HCT116 (cell line): ENCODE data around the gene TM9SF1. TPM values are rescaled to one million over a fixed set of nuclear protein-coding genes. Genes with fewer than 3 reads are reported as not detected.

Source experiments
- ATAC-seq: fragments of 200-7000 bp; cut with Tn5 transposase; 2 replicates; pipeline ENCODE4 v1.9.1; 2020; ENCODE audit warnings: mild to moderate bottlenecking, moderate library complexity
- BruUV-seq: library from RNA; stranded (reverse); fragments of 400-500 nt; replicated peaks from 2 replicates; lab custom pipeline; 2021; lab: Mats Ljungman, UMichigan
- CTCF ChIA-PET: fragments of 300-600 bp; sonication (Branson Sonifier 250); formaldehyde crosslinking; loops from one replicate; lab custom pipeline; 2021; ENCODE audit warnings: antibody characterized with exemption; lab: Charles Lee
- POLR2A ChIA-PET: fragments of 300-600, 350-600 bp; sonication (Branson Sonifier 250); formaldehyde crosslinking; loops from one replicate; lab custom pipeline; 2021; ENCODE audit warnings: antibody characterized with exemption; lab: Charles Lee
- RAD21 ChIA-PET, 2 experiments: fragments of 300-600 bp; sonication (Branson Sonifier 250); formaldehyde crosslinking; loops; one replicate each; lab custom pipeline; 2023; ENCODE audit warnings: low total read pairs in 2 of 2; ENCODE audit not compliant: uncharacterized antibody in 2 of 2, unreplicated experiment in 2 of 2, low non-redundant PET in 1 of 2; lab: Charles Lee
- DNase-seq: peaks from one replicate; pipeline ENCODE4 v3.0.0-alpha.2; 2010; ENCODE audit warnings: low read depth, low spot score
- H2AFZ ChIP-seq: fragments of 200-600 bp; shearing (Covaris generic), sonication (generic); 2 replicates; pipeline ENCODE4 v1.6.1; 2017; ENCODE audit warnings: low read depth, mixed run types, mixed read lengths, antibody characterized with exemption, low read length; ENCODE audit not compliant: poor library complexity, severe bottlenecking
- H3K27ac ChIP-seq: 2 replicates; pipeline ENCODE4 v1.5.1; 2012; ENCODE audit warnings: low read depth, low read length
- H3K27me3 ChIP-seq: fragments of 200-600 bp; sonication (generic); 2 replicates; pipeline ENCODE4 v1.6.1; 2016; ENCODE audit warnings: mixed run types, low read length, mixed read lengths; ENCODE audit not compliant: insufficient read depth
- H3K36me3 ChIP-seq, 2 experiments: fragments of 200-500 bp in 1 of 2; fragments of 200-600 bp in 1 of 2; sonication (Bioruptor generic) in 1 of 2; sonication (generic) in 1 of 2; 2 replicates each; pipeline versions ENCODE4 v1.5.1 to v1.6.1; 2014 to 2016; ENCODE audit warnings: low read length in 2 of 2, inconsistent platforms in 1 of 2, mixed read lengths in 1 of 2, mixed run types in 1 of 2; ENCODE audit not compliant: insufficient read depth in 2 of 2, control insufficient read depth in 1 of 2
- H3K4me1 ChIP-seq, 2 experiments: fragments of 200-600 bp in 1 of 2; sonication (generic) in 1 of 2; 2 replicates each; pipeline versions ENCODE4 v1.5.1 to v1.6.1; 2012 to 2017; ENCODE audit warnings: low read length in 2 of 2, inconsistent platforms in 1 of 2, mild to moderate bottlenecking in 1 of 2, mixed read lengths in 1 of 2, mixed run types in 1 of 2, moderate library complexity in 1 of 2; ENCODE audit not compliant: insufficient read depth in 2 of 2, control insufficient read depth in 1 of 2
- H3K4me2 ChIP-seq: fragments of 200-600 bp; sonication (generic); 2 replicates; pipeline ENCODE4 v1.6.1; 2017; ENCODE audit warnings: mixed run types, low read length, mixed read lengths
- H3K4me3 ChIP-seq, 2 experiments: fragments of 200-600 bp in 1 of 2; sonication (generic) in 1 of 2; replicated peaks in 1 of 2; 2 replicates each; pipeline ENCODE4 v1.5.1; 2011 to 2016; ENCODE audit warnings: low read length in 2 of 2, control low read depth in 1 of 2, low read depth in 1 of 2, mild to moderate bottlenecking in 1 of 2, mixed read lengths in 1 of 2, mixed run types in 1 of 2
- H3K79me2 ChIP-seq: fragments of 200-600 bp; sonication (generic); 2 replicates; pipeline ENCODE4 v1.6.1; 2017; ENCODE audit warnings: mild to moderate bottlenecking, mixed run types, low read length, moderate library complexity, mixed read lengths; ENCODE audit not compliant: insufficient read depth
- H3K9ac ChIP-seq: fragments of 200-600 bp; sonication (generic); 2 replicates; pipeline ENCODE4 v1.6.1; 2016; ENCODE audit warnings: low read length, mixed read lengths
- H3K9me2 ChIP-seq: fragments of 200-600 bp; sonication (generic), shearing (Covaris generic); 2 replicates; pipeline ENCODE4 v1.6.1; 2017; ENCODE audit warnings: mixed run types, mild to moderate bottlenecking, moderate library complexity; ENCODE audit not compliant: insufficient read depth
- H3K9me3 ChIP-seq, 2 experiments: fragments of 200-500 bp in 1 of 2; fragments of 200-600 bp in 1 of 2; sonication (Bioruptor generic) in 1 of 2; sonication (generic) in 1 of 2; 2 replicates each; pipeline ENCODE4 v1.6.1; 2014 to 2017; ENCODE audit warnings: low read length in 2 of 2, mixed read lengths in 2 of 2, inconsistent platforms in 1 of 2, low read depth in 1 of 2, mild to moderate bottlenecking in 1 of 2, mixed run types in 1 of 2, moderate library complexity in 1 of 2; ENCODE audit not compliant: control insufficient read depth in 1 of 2, insufficient read depth in 1 of 2
- H4K20me1 ChIP-seq: fragments of 200-600 bp; sonication (generic), shearing (Covaris generic); 2 replicates; pipeline ENCODE4 v1.6.1; 2017; ENCODE audit warnings: mixed run types, mild to moderate bottlenecking, moderate library complexity; ENCODE audit not compliant: insufficient read depth
- ATF3 ChIP-seq: IDR thresholded peaks from 2 replicates; pipeline ENCODE4 v1.6.1; 2012
- CTCF ChIP-seq, 3 experiments: fragments of 200-600 bp in 1 of 3; sonication (generic) in 1 of 3; IDR thresholded peaks in 2 of 3; conservative IDR thresholded peaks in 1 of 3; 2 replicates each; pipeline ENCODE4 v1.5.1; 2012 to 2017; ENCODE audit warnings: low read depth in 2 of 3, low read length in 2 of 3, antibody characterized with exemption in 1 of 3, borderline replicate concordance in 1 of 3, control low read depth in 1 of 3, mild to moderate bottlenecking in 1 of 3, mixed read lengths in 1 of 3, mixed run types in 1 of 3, moderate library complexity in 1 of 3; ENCODE audit not compliant: insufficient read depth in 1 of 3
- EZH2 ChIP-seq: fragments of 200-600 bp; sonication (generic); IDR thresholded peaks from 2 replicates; pipeline ENCODE4 v1.6.1; 2017; ENCODE audit warnings: antibody characterized with exemption, mixed run types
- FOSL1 ChIP-seq: IDR thresholded peaks from 2 replicates; pipeline ENCODE4 v1.6.1; 2012; ENCODE audit warnings: low read depth
- MAX ChIP-seq: IDR thresholded peaks from 2 replicates; pipeline ENCODE4 v1.6.1; 2012
- intact Hi-C: fragments of 100-400 bp; cut with micrococcal nuclease; formaldehyde crosslinking; loops from 2 replicates; pipeline ENCODE4 v1.10.0; 2022
- total RNA-seq: library from RNA; stranded (reverse); gene quantifications from one replicate; pipeline ENCODE4 v1.2.1, GENCODE V29; 2021; ENCODE audit not compliant: unreplicated experiment

The TM9SF1 gene
- total RNA-seq, 1 experiment from 2014 or later, result 35.2 TPM

- H3K9me2 ChIP-seq, result no peaks in the 10 kb centered on the region
- CTCF ChIA-PET, result no interaction called here
- TF ChIP-seq FOSL1, result no peak
- no peak for TF ChIP-seq ATF3
- TF ChIP-seq MAX, result no peak
- no peak for TF ChIP-seq CTCF (IDR thresholded peaks at IDR 0.05 in 2 of 3, conservative IDR thresholded peaks at IDR 0.05 in 1 of 3; ENCODE audit: borderline replicate concordance in 1 of 3, insufficient read depth in 1 of 3, low read depth in 2 of 3, low read length in 2 of 3)
- no peak for TF ChIP-seq EZH2
- no peaks in the 10 kb centered on the region for H4K20me1 ChIP-seq
- H3K9me3 ChIP-seq, result no peaks in the 10 kb centered on the region
- RAD21 ChIA-PET, result no interaction called here
- no peak overlapping the region for H3K4me3 ChIP-seq
- H3K36me3 ChIP-seq, result peaks cover 43 to 60% of the 10 kb centered on the region in 2 experiments; a peak in 3 of 4 replicates
- peaks cover under 1 to 2% of the 10 kb centered on the region in 2 experiments; a peak in 2 of 4 replicates for H3K4me1 ChIP-seq
- POLR2A ChIA-PET, result interaction anchor here (1.3 kb wide), 1 partner anchor 21 kb away, joined by 3 read pairs; the partner anchor contains the start of gene IRF9
- no peak overlapping the region for H3K9ac ChIP-seq
- no peak for DNase-seq
- peaks cover 25% of the 10 kb centered on the region; the same call in 1 of the 2 replicates for H3K79me2 ChIP-seq
- H3K27ac ChIP-seq, result no peak overlapping the region
- no peak overlapping the region for H2AFZ ChIP-seq
- intact Hi-C loops, result no loop called here
- no TSS peak for BruUV-seq
- no peak overlapping the region for H3K4me2 ChIP-seq
- no peaks in the 10 kb centered on the region for H3K27me3 ChIP-seq
- no peak for ATAC-seq
Measured at GRCh38 chr14:24182110-24182882, 12.9 kb downstream of the TM9SF1 start.
